WTC11 (cell line): Measurements from ENCODE around the gene LPP. TPM values are rescaled to one million over a fixed set of nuclear protein-coding genes. Genes with fewer than 3 reads are reported as not detected.

Experiments
- ATAC-seq: fragments of 200-7000 bp; cut with Tn5 transposase; 2 replicates; pipeline ENCODE4 v1.10.0; 2021; ENCODE audit warnings: mild to moderate bottlenecking, moderate library complexity
- CTCF ChIA-PET: fragments of 300-600 bp; sonication (Branson Sonifier 250); formaldehyde crosslinking; loops from one replicate; lab custom pipeline; 2021; ENCODE audit warnings: antibody characterized with exemption; lab: Charles Lee
- POLR2A ChIA-PET: fragments of 350-600 bp; sonication (Branson Sonifier 250); formaldehyde crosslinking; loops from one replicate; lab custom pipeline; 2021; ENCODE audit warnings: antibody characterized with exemption; lab: Charles Lee
- DNase-seq: peaks from one replicate; pipeline ENCODE4 v3.0.0; 2021; ENCODE audit warnings: low spot score
- H3K27ac Mint-ChIP-seq: 2 replicates; pipeline ENCODE4 v1.8.0; 2021; ENCODE audit warnings: mixed read lengths
- H3K27me3 Mint-ChIP-seq: 2 replicates; pipeline ENCODE4 v1.8.0; 2021; ENCODE audit warnings: low read depth, mild to moderate bottlenecking, moderate library complexity, mixed read lengths
- H3K36me3 Mint-ChIP-seq: 2 replicates; pipeline ENCODE4 v1.8.0; 2021; ENCODE audit warnings: mixed read lengths
- H3K4me1 Mint-ChIP-seq: 2 replicates; pipeline ENCODE4 v1.8.0; 2022; ENCODE audit warnings: mixed read lengths
- H3K4me3 Mint-ChIP-seq: 2 replicates; pipeline ENCODE4 v1.8.0; 2021; ENCODE audit warnings: mild to moderate bottlenecking, moderate library complexity, mixed read lengths
- H3K9me3 Mint-ChIP-seq: 2 replicates; pipeline ENCODE4 v1.8.0; 2021; ENCODE audit warnings: mixed read lengths
- AR ChIP-seq: fragments of 250-450 bp; sonication (Bioruptor Pico); IDR thresholded peaks from 2 replicates; pipeline ENCODE4 v1.9.0; 2021; ENCODE audit warnings: mild to moderate bottlenecking
- CDX4 ChIP-seq: fragments of 250-450 bp; sonication (Bioruptor Pico); IDR thresholded peaks from 2 replicates; pipeline ENCODE4 v1.9.0; 2021; ENCODE audit warnings: moderate library complexity, mild to moderate bottlenecking, inconsistent platforms, borderline replicate concordance
- CREM ChIP-seq: sonication (generic); formaldehyde crosslinking; IDR thresholded peaks from 2 replicates; pipeline ENCODE4 v1.8.1; 2022; ENCODE audit warnings: mild to moderate bottlenecking, missing genetic modification reagents, moderate library complexity
- ETV6 ChIP-seq: sonication (generic); formaldehyde crosslinking; IDR thresholded peaks from 2 replicates; pipeline ENCODE4 v1.8.1; 2022; ENCODE audit warnings: mild to moderate bottlenecking, missing genetic modification reagents
- FOXJ3 ChIP-seq: sonication (generic); formaldehyde crosslinking; IDR thresholded peaks from 2 replicates; pipeline ENCODE4 v1.9.0; 2021; ENCODE audit warnings: missing genetic modification reagents, mild to moderate bottlenecking, borderline replicate concordance
- NR2C2 ChIP-seq: sonication (generic); formaldehyde crosslinking; IDR thresholded peaks from 2 replicates; pipeline ENCODE4 v1.8.0; 2022; ENCODE audit warnings: mild to moderate bottlenecking, missing genetic modification reagents
- PREB ChIP-seq: sonication (generic); formaldehyde crosslinking; IDR thresholded peaks from 2 replicates; pipeline ENCODE4 v1.8.1; 2022; ENCODE audit warnings: mild to moderate bottlenecking, missing genetic modification reagents, moderate library complexity, borderline replicate concordance
- TP53 ChIP-seq: sonication (generic); formaldehyde crosslinking; IDR thresholded peaks from 2 replicates; pipeline ENCODE4 v1.8.1; 2023; ENCODE audit warnings: mild to moderate bottlenecking, missing genetic modification reagents
- ZNF317 ChIP-seq: sonication (generic); formaldehyde crosslinking; IDR thresholded peaks from 2 replicates; pipeline ENCODE4 v1.8.1; 2023; ENCODE audit warnings: low read depth, mild to moderate bottlenecking, moderate library complexity, missing genetic modification reagents, borderline replicate concordance
- ZNF423 ChIP-seq: fragments of 250-450 bp; sonication (Bioruptor Pico); IDR thresholded peaks from 2 replicates; pipeline ENCODE4 v2.1.2; 2022; ENCODE audit warnings: mild to moderate bottlenecking, moderate library complexity
- ZSCAN18 ChIP-seq: fragments of 250-450 bp; sonication (Bioruptor Pico); IDR thresholded peaks from 2 replicates; pipeline ENCODE4 v2.1.2; 2022; ENCODE audit warnings: mild to moderate bottlenecking, moderate library complexity
- total RNA-seq: library from RNA; stranded (reverse); gene quantifications from 3 replicates; pipeline ENCODE4 v1.2.3, GENCODE V29; 2021
- TF ChIP-seq, protein P1 (sequence below): sonication (generic); formaldehyde crosslinking; IDR thresholded peaks from 2 replicates; pipeline ENCODE4 v1.8.0; 2022; ENCODE audit warnings: mild to moderate bottlenecking, missing genetic modification reagents
- TF ChIP-seq, protein P2 (sequence below): sonication (generic); formaldehyde crosslinking; IDR thresholded peaks from 2 replicates; pipeline ENCODE4 v1.8.0; 2022; ENCODE audit warnings: mild to moderate bottlenecking, missing genetic modification reagents
- TF ChIP-seq, protein P3 (sequence below): sonication (generic); formaldehyde crosslinking; IDR thresholded peaks from 2 replicates; pipeline ENCODE4 v1.8.1; 2022; ENCODE audit warnings: mild to moderate bottlenecking, moderate library complexity, missing genetic modification reagents
- TF ChIP-seq, protein P4 (sequence below): fragments of 200-600 bp; IDR thresholded peaks from 2 replicates; pipeline ENCODE4 v1.8.0; 2022; ENCODE audit warnings: antibody characterized with exemption

The LPP gene
- total RNA-seq, 1 experiment from 2014 or later = 49.6 TPM

DNA sequence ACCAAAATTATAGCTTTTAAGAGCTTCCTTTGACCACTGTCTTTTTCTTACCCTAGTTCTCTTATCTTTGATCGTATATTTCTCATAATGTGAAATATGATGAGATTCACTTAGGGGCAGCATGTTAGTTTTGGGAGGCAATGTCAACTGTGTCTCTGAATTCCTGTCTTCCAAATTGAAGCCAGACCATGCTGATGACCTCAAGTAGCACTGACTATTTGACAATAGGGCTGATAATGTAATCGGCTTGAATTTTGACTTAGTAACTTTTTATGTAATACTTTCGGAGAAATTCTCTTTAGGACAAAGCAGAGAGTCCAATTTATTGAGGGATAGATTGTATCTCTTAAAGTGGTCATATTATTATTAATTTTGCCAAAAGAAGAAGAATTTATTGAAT lies 722.4 kb downstream of the LPP start:
- Mint-ChIP-seq H3K27ac (no peak overlapping the region), H3K36me3 (no peaks in the 10 kb centered on the region), H3K4me1 (no peaks in the 10 kb centered on the region), H3K27me3 (no peaks in the 10 kb centered on the region), H3K4me3 (no peak overlapping the region), H3K9me3 (no peaks in the 10 kb centered on the region)
- DNase-seq = no peak
- CTCF ChIA-PET = no interaction called here
- no peak for ATAC-seq
- TF ChIP-seq FOXJ3 (CRISPR knock-in tag) = no peak
- no peak for TF ChIP-seq ZNF423
- no peak for TF ChIP-seq PREB
- TF ChIP-seq, protein P1, sequence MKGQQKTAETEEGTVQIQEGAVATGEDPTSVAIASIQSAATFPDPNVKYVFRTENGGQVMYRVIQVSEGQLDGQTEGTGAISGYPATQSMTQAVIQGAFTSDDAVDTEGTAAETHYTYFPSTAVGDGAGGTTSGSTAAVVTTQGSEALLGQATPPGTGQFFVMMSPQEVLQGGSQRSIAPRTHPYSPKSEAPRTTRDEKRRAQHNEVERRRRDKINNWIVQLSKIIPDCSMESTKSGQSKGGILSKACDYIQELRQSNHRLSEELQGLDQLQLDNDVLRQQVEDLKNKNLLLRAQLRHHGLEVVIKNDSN = no peak
- no peak for TF ChIP-seq TP53 (CRISPR knock-in tag)
- TF ChIP-seq CREM (CRISPR knock-in tag) = no peak
- no peak for TF ChIP-seq NR2C2
- no peak for TF ChIP-seq ZSCAN18
- no peak for TF ChIP-seq CDX4 (CRISPR knock-in tag)
- TF ChIP-seq, protein P2, sequence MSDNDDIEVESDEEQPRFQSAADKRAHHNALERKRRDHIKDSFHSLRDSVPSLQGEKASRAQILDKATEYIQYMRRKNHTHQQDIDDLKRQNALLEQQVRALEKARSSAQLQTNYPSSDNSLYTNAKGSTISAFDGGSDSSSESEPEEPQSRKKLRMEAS (CRISPR knock-in tag) = no peak
- TF ChIP-seq AR (CRISPR knock-in tag) = no peak
- POLR2A ChIA-PET = no interaction called here

- no peaks in the 10 kb centered on the region for H3K36me3 Mint-ChIP-seq
- H3K27me3 Mint-ChIP-seq = no peaks in the 10 kb centered on the region
- H3K4me3 Mint-ChIP-seq = no peak overlapping the region
- no peaks in the 10 kb centered on the region for H3K9me3 Mint-ChIP-seq
- H3K27ac Mint-ChIP-seq = no peak overlapping the region
- no peak for TF ChIP-seq ETV6 (CRISPR knock-in tag)
- TF ChIP-seq, protein P3, sequence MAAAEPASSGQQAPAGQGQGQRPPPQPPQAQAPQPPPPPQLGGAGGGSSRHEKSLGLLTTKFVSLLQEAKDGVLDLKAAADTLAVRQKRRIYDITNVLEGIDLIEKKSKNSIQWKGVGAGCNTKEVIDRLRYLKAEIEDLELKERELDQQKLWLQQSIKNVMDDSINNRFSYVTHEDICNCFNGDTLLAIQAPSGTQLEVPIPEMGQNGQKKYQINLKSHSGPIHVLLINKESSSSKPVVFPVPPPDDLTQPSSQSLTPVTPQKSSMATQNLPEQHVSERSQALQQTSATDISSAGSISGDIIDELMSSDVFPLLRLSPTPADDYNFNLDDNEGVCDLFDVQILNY (CRISPR knock-in tag) = no peak
- TF ChIP-seq, protein P4, sequence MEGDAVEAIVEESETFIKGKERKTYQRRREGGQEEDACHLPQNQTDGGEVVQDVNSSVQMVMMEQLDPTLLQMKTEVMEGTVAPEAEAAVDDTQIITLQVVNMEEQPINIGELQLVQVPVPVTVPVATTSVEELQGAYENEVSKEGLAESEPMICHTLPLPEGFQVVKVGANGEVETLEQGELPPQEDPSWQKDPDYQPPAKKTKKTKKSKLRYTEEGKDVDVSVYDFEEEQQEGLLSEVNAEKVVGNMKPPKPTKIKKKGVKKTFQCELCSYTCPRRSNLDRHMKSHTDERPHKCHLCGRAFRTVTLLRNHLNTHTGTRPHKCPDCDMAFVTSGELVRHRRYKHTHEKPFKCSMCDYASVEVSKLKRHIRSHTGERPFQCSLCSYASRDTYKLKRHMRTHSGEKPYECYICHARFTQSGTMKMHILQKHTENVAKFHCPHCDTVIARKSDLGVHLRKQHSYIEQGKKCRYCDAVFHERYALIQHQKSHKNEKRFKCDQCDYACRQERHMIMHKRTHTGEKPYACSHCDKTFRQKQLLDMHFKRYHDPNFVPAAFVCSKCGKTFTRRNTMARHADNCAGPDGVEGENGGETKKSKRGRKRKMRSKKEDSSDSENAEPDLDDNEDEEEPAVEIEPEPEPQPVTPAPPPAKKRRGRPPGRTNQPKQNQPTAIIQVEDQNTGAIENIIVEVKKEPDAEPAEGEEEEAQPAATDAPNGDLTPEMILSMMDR = no peak
- no peak for TF ChIP-seq TP53 (CRISPR knock-in tag)
- TF ChIP-seq ZNF317 (CRISPR knock-in tag) = no peak
- ATAC-seq = no peak
- DNase-seq = no peak
- ChIA-PET POLR2A (no interaction called here), CTCF (no interaction called here)
- no peaks in the 10 kb centered on the region for H3K4me1 Mint-ChIP-seq
Measured at GRCh38 chr3:188877381-188877780, 723.4 kb downstream of the LPP start.
